Measurements from ENCODE around the gene YIF1B.
"Not testable (repeated sequence)": the region's sequence is repeated elsewhere in the genome, so short reads cannot be mapped to it uniquely, and the experiment has no call there.

The YIF1B gene

GRCh38 chr19:38276942-38277517 is 38.7 kb downstream of the YIF1B start:
- no peak for DNase-seq (ENCODE audit: low read depth)

- no peak for DNase-seq (ENCODE audit: low read depth)
These were observed 41.0 kb downstream of the YIF1B start for GRCh38 chr19:38274739-38275138.

DNA sequence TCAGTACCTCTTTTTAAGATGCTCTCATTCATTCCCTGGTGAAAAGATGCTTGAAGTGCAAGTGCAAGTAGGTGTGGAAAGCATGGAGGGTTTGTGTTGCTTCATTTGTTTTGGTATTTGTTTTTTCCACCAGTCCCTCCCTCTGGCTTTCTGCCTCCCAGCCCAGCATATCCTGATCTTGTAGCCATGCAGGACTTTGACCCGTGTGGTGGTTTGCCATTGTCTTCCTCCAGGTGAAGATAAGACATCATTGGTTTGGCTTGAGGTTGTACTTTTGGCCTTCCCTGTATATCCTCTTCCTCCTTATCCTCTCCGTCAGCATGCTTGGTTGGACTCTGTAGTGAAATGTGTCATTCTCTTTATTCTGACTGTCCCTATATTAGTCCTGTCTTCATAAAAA is 42.2 kb downstream of the YIF1B start:
- DNase-seq (ENCODE audit: low read depth), result no peak

DNA sequence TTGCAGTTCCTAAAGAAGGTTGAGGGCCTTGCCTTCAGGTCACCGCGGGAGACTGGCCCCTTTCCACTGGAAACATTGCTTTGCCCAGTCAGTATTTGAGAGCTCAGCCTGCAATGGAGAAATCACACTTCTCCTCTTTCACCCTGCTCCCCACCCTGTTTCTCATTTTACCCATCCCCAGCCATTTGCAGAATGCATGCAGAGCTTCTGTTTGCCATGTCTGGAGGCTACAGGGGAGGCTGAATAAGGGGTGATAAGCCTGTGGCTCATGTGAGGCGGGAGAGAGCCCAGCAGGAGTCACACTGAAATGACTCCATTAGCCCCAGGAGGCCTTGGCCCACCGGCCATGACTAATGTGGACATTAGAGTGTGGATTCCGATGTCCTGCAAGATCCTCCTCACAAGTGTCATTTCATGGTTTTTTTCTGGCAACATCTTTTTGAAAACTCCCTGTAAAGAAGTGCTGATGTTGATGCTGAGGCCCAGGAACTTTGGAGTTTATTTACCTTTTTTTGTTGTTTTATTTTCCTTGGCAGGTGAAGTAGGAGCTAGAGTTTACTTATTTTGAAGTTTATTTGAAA is 45.1 kb downstream of the YIF1B start:
- DNase-seq (ENCODE audit: low read depth), result no peak

GRCh38 chr19:38268539-38268938 is 47.2 kb downstream of the YIF1B start:
- DNase-seq (ENCODE audit: low read depth), result no peak

DNA sequence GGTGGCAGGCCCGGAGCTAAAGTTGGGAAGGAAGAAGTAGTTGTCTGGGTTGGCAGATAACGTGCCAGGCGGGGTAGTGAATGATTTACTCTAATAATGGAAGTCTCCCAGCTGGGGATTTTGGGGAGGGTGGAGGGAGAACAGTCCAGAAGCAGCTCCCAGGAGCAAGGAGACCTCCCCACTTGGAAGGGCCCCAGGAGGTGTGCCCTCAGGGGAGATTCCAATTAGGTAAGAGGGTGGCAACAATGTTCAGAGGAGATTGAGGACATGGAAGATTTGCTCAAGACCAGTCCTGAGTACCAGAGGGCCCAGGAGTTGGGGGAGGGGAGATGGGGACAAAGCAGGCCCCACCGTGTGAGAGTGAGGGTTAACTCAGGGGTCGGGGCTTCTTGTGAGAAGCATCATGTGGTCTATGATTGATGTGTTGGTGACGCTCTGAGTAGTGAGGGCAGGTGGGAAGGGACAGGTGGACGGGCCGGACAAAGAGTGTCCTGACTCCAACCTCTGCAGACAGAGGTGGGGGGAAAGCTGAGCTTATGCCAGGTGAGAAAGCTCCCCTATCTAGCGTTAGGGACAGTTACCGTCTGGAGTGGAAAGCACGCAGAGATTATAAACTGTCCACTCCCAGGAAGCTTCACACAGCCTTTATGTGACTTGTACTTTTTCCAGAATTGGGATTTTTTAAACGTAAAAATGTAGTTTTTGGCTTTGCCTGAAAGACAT is 47.8 kb downstream of the YIF1B start:
- DNase-seq (ENCODE audit: low read depth), result no peak

GRCh38 chr19:38266981-38267597 is 48.7 kb downstream of the YIF1B start:
- DNase-seq (ENCODE audit: low read depth), result no peak

GRCh38 chr19:38265921-38266429 is 49.8 kb downstream of the YIF1B start:
- DNase-seq (ENCODE audit: low read depth), result no peak

- no peak for DNase-seq (ENCODE audit: low read depth)
These were observed 50.4 kb downstream of the YIF1B start for GRCh38 chr19:38265213-38265861.

DNA sequence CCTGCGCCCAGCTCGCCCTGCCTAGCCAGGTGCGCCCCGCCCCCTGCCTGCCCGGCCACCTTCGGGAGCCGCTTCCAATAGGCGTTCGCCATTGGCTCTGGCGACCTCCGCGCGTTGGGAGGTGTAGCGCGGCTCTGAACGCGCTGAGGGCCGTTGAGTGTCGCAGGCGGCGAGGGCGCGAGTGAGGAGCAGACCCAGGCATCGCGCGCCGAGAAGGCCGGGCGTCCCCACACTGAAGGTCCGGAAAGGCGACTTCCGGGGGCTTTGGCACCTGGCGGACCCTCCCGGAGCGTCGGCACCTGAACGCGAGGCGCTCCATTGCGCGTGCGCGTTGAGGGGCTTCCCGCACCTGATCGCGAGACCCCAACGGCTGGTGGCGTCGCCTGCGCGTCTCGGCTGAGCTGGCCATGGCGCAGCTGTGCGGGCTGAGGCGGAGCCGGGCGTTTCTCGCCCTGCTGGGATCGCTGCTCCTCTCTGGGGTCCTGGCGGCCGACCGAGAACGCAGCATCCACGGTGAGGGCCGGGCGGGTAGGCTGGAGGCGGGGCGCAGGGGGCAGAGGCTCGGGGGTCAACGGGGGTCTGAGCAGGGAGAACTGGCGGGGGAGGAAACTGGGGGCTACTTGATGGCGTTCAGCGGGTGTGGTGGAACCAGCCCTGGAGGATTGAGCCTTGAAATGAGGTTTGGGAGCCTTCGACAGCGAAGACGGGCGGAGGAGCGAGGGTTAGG is 51.1 kb downstream of the YIF1B start, which contains the start of gene SPINT2:
Gene SPINT2 (plus strand): TSS at position 88 of the 727 bp plus-strand sequence. CDS start 320 bp downstream, at position 408.
- peak; percentile 66 for DNase-seq (ENCODE audit: low read depth)

- peak; percentile 69 for DNase-seq (ENCODE audit: low read depth)
These were observed 51.9 kb downstream of the YIF1B start for GRCh38 chr19:38263689-38264485.

- no peak for DNase-seq (ENCODE audit: low read depth)
These were observed 53.0 kb downstream of the YIF1B start for GRCh38 chr19:38262585-38263268.

GRCh38 chr19:38261942-38262341 is 53.8 kb downstream of the YIF1B start:
- not testable (repeated sequence) for DNase-seq (ENCODE audit: low read depth)

DNA sequence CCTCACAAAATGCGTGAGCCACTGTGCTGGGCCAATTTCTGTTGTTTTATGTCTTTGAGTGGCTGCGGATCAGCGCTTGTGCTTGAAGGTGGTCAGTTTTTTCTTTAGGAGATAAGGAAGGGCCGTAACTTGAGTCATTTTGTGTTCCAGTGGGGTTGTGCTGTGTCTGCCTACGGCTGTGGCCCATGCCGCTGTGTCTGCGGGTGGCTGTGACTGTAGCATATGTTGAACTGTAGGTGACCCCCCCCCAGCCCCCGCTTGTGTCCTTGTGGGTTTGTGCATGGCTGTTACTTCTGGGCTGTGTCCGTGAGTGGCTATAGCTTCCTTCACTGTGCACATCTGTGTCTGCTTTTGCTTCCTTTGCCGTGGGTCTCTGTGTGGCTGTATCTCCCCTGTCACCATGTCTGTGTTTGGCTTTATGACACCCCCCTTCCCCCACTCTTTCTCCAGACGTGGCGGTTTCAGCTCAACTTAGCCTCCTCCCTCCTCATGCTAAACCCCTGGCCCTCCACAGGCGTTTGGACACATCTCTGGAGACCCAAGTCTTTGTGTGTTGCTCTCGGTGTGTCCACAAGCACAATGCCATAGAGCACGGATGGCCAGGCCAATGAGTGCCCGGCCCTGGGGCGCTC is 60.2 kb downstream of the YIF1B start:
- no peak for DNase-seq (ENCODE audit: low read depth)

DNA sequence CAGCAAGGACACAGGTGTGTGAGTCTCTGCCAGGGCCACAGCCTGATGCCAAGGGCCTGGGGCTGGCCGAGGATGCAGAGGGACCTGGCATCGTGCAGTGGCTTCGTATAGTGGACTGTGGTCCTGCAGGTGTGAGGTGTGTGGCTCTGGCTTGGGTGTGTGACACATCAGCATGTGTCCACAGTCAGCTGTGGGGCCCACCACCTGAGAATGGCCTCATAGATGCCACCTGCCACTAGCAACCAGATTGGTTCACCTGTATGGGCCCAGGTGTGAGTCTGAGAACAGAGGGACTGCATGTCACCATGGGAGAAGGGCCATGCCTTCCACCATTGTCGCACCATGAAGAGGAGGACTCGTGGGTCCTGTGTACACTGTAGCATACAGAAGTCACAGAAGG is 62.0 kb downstream of the YIF1B start:
- no peak for DNase-seq (ENCODE audit: low read depth)
